Testis (tissue), 2 donors: ENCODE results near the gene ASMTL.

ENCODE experiments used
- CTCF ChIP-seq, 3 experiments: fragments of 450-650 bp in 2 of 3; fragments of 200-600 bp in 1 of 3; sonication (generic) in 1 of 3; IDR thresholded peaks; one replicate each; pipeline ENCODE4 v1.5.1; 2016 to 2019; ENCODE audit warnings: antibody characterized with exemption in 3 of 3, mild to moderate bottlenecking in 2 of 3, moderate library complexity in 1 of 3
- POLR2A ChIP-seq: fragments of 450-650 bp; IDR thresholded peaks from one replicate; pipeline ENCODE4 v1.6.1; 2017; ENCODE audit warnings: antibody characterized with exemption, mild to moderate bottlenecking, moderate library complexity

DNA sequence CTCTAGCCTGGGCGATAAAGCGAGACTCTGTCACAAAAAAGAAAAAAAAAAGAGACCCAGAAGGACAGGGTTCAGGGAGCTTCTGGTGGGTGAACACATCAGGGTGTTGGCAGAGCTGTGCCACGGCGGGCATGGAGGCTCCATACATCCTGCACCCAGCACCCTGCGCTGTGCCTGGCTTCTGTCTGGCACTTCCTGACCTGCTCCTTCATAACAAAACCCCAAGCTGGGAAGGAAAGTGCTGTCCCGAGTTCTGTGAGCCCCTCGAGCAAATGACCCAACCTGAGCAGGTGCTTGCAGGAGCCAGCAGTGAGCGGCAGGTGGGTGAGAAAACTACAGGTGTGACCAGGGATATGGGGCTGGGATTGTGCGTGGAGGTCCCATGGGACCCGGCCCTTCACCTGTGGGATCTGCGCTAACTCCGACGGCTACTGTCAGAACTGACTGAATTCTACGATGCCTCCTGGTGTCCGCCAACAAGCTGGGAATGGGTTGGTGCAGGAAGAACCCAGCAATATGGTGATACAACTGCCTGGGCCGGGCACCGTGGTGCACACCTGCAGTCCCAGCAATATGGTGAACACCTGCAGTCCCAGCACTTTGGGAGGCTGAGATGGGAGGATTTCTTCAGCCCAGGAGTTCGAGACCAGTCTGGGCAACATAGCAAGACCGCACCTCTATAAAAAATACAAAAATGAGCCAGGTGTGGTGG is 18.9 kb downstream of the ASMTL start:
- no peak for TF ChIP-seq CTCF (IDR thresholded peaks at IDR 0.05)
- no peak for TF ChIP-seq POLR2A
